Cardiac muscle cell (in vitro differentiated cells and primary cell): ENCODE results near the gene PCDHGB7. TPM values are rescaled to one million over a fixed set of nuclear protein-coding genes. Genes with fewer than 3 reads are reported as not detected.
"Not testable (repeated sequence)": the region's sequence is repeated elsewhere in the genome, so short reads cannot be mapped to it uniquely, and the experiment has no call there.

Source experiments
- DNase-seq, 2 donors: peaks; one replicate each; pipeline versions ENCODE4 v3.0.0 to v3.0.0-alpha.2; 2010 to 2017; ENCODE audit warnings: low read depth in 1 of 2, low spot score in 1 of 2
- H3K27ac ChIP-seq: fragments of 200-600 bp; sonication (generic); 2 replicates; pipeline ENCODE4 v1.5.1; 2016
- H3K27me3 ChIP-seq: fragments of 200-600 bp; sonication (generic); 2 replicates; pipeline ENCODE4 v1.6.0; 2016; ENCODE audit warnings: control low read depth
- H3K36me3 ChIP-seq: fragments of 200-600 bp; sonication (generic); 2 replicates; pipeline ENCODE4 v1.5.1; 2016; ENCODE audit warnings: control low read depth
- H3K4me1 ChIP-seq: fragments of 200-600 bp; sonication (generic); 2 replicates; pipeline ENCODE4 v1.8.1; 2017; ENCODE audit warnings: low read depth, mild to moderate bottlenecking, mixed run types
- H3K4me3 ChIP-seq: fragments of 200-600 bp; sonication (generic); 2 replicates; pipeline ENCODE4 v1.5.1; 2016; ENCODE audit warnings: mild to moderate bottlenecking
- H3K9me3 ChIP-seq: fragments of 200-600 bp; sonication (generic); 2 replicates; pipeline ENCODE4 v1.5.1; 2017; ENCODE audit warnings: low read depth, mild to moderate bottlenecking, control low read depth
- polyA plus RNA-seq: library from polyadenylated mRNA; unstranded; fragments of >200 nt; fragmentation: Nextera tagmentation; extraction: Ambion mirVana; gene quantifications from 2 replicates; pipeline ENCODE4 v1.2.1, GENCODE V29; 2016
- total RNA-seq: library from RNA; depleted of rRNA; stranded (reverse); fragments of >200 nt; gene quantifications from 2 replicates; pipeline ENCODE4 v1.2.3, GENCODE V29; 2016
- TF ChIP-seq, protein P1 (sequence below): IDR thresholded peaks from 2 replicates; pipeline ENCODE4 v1.5.1; 2012; ENCODE audit warnings: low read depth, mild to moderate bottlenecking, low read length

PCDHGB7 gene
- total and polyA plus RNA-seq, 2 experiments from 2014 or later: 12.3 to 19.9 TPM

DNA sequence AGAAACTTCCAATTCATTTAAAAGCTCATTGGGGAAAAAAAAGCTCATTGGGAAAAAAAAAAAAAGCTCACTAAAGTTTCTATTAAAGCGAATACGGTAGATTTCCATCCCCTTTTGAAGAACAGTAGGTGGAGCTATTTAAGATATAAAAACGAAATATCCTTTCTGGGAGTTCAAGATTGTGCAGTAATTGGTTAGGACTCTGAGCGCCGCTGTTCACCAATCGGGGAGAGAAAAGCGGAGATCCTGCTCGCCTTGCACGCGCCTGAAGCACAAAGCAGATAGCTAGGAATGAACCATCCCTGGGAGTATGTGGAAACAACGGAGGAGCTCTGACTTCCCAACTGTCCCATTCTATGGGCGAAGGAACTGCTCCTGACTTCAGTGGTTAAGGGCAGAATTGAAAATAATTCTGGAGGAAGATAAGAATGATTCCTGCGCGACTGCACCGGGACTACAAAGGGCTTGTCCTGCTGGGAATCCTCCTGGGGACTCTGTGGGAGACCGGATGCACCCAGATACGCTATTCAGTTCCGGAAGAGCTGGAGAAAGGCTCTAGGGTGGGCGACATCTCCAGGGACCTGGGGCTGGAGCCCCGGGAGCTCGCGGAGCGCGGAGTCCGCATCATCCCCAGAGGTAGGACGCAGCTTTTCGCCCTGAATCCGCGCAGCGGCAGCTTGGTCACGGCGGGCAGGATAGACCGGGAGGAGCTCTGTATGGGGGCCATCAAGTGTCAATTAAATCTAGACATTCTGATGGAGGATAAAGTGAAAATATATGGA, 13.0 kb downstream of the PCDHGB7 start, which contains the start of gene PCDHGA12:
Gene PCDHGA12 (plus strand): TSS at position 176 of the 782 bp plus-strand sequence. CDS start 253 bp downstream, at position 429.
- Histone ChIP-seq H3K36me3 (no peaks in the 10 kb centered on the region), H3K4me3 (no peak within 1 kb of the TSS), H3K27ac (no peak within 1 kb of the TSS), H3K27me3 (no peaks in the 10 kb centered on the region), H3K4me1 (no peaks in the 10 kb centered on the region), H3K9me3 (peaks cover 9% of the 10 kb centered on the region)
- peak in 1 of 2 donors; percentile 95 for DNase-seq
- TF ChIP-seq, protein P1, sequence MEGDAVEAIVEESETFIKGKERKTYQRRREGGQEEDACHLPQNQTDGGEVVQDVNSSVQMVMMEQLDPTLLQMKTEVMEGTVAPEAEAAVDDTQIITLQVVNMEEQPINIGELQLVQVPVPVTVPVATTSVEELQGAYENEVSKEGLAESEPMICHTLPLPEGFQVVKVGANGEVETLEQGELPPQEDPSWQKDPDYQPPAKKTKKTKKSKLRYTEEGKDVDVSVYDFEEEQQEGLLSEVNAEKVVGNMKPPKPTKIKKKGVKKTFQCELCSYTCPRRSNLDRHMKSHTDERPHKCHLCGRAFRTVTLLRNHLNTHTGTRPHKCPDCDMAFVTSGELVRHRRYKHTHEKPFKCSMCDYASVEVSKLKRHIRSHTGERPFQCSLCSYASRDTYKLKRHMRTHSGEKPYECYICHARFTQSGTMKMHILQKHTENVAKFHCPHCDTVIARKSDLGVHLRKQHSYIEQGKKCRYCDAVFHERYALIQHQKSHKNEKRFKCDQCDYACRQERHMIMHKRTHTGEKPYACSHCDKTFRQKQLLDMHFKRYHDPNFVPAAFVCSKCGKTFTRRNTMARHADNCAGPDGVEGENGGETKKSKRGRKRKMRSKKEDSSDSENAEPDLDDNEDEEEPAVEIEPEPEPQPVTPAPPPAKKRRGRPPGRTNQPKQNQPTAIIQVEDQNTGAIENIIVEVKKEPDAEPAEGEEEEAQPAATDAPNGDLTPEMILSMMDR: peak; percentile 72

DNA sequence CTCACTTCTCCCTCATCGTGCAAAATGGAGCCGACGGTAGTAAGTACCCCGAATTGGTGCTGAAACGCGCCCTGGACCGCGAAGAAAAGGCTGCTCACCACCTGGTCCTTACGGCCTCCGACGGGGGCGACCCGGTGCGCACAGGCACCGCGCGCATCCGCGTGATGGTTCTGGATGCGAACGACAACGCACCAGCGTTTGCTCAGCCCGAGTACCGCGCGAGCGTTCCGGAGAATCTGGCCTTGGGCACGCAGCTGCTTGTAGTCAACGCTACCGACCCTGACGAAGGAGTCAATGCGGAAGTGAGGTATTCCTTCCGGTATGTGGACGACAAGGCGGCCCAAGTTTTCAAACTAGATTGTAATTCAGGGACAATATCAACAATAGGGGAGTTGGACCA, 13.8 kb downstream of the PCDHGB7 start:
- no peaks in the 10 kb centered on the region for H3K4me1 ChIP-seq
- TF ChIP-seq, protein P1: no peak
- DNase-seq: peak in 1 of 2 donors; percentile 67
- no peaks in the 10 kb centered on the region for H3K27me3 ChIP-seq
- no peak overlapping the region for H3K27ac ChIP-seq
- peaks cover 5% of the 10 kb centered on the region for H3K9me3 ChIP-seq
- no peak overlapping the region for H3K4me3 ChIP-seq
- no peaks in the 10 kb centered on the region for H3K36me3 ChIP-seq

DNA sequence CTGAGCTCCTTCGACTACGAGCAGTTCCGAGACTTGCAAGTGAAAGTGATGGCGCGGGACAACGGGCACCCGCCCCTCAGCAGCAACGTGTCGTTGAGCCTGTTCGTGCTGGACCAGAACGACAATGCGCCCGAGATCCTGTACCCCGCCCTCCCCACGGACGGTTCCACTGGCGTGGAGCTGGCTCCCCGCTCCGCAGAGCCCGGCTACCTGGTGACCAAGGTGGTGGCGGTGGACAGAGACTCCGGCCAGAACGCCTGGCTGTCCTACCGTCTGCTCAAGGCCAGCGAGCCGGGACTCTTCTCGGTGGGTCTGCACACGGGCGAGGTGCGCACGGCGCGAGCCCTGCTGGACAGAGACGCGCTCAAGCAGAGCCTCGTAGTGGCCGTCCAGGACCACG, 14.8 kb downstream of the PCDHGB7 start:
- H3K9me3 ChIP-seq, H3K36me3 ChIP-seq, H3K27ac ChIP-seq: not testable (repeated sequence)

DNA sequence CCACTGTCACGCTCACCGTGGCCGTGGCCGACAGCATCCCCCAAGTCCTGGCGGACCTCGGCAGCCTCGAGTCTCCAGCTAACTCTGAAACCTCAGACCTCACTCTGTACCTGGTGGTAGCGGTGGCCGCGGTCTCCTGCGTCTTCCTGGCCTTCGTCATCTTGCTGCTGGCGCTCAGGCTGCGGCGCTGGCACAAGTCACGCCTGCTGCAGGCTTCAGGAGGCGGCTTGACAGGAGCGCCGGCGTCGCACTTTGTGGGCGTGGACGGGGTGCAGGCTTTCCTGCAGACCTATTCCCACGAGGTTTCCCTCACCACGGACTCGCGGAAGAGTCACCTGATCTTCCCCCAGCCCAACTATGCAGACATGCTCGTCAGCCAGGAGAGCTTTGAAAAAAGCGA, 15.2 kb downstream of the PCDHGB7 start:
- DNase-seq, H3K9me3 ChIP-seq: not testable (repeated sequence)

More for the DNA sequence above, 14.8 kb downstream of the PCDHGB7 start:
- not testable (repeated sequence) for H3K27me3 ChIP-seq, H3K4me1 ChIP-seq, H3K4me3 ChIP-seq, DNase-seq

DNA sequence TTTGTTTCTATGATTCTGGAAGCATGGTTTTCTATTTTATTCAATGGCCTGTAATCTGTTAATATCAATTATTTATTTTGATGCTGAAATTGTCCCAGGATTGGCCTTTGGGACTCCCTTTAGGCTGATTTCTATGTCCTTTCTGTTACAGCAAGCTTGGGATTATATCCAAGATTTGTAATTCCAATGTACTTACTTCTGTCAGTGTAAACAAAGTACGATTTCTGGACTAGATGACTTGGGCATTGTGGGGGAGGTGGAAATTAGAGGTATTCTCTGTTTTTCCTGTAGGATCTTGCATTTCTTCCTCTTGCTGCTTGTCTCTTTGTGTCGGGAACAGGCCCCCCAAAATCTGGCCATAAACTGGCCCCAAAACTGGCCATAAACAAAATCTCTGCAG, 16.5 kb downstream of the PCDHGB7 start:
- Histone ChIP-seq H3K27ac (no peak overlapping the region), H3K27me3 (no peaks in the 10 kb centered on the region), H3K9me3 (peaks cover 5% of the 10 kb centered on the region), H3K4me1 (no peaks in the 10 kb centered on the region), H3K4me3 (no peak overlapping the region), H3K36me3 (no peaks in the 10 kb centered on the region)
- no peak for DNase-seq
- TF ChIP-seq, protein P1: no peak

More for the DNA sequence above, 15.2 kb downstream of the PCDHGB7 start:
- H3K36me3 ChIP-seq, H3K27me3 ChIP-seq, H3K27ac ChIP-seq, H3K4me3 ChIP-seq, H3K4me1 ChIP-seq: not testable (repeated sequence)

DNA sequence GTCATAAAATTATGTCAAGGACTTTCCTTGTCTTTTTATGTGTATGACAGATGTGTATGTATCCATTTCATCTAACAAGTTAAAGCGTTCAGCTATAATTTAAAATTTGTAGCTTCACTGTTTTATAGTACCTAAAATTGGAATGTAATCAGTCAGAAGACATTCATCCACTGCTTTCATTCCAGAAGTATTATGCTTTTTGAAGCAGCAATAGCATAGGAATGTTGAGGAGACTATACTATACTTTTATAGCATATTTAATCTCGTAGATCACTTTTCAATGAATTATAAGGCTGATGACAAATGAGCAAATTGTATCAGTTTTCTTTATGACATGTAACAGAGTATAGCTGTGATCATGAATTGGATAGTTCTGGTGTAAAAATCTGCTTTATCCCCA, 19.7 kb downstream of the PCDHGB7 start:
- H3K27me3 ChIP-seq: no peaks in the 10 kb centered on the region
- TF ChIP-seq, protein P1: no peak
- no peaks in the 10 kb centered on the region for H3K36me3 ChIP-seq
- no peak overlapping the region for H3K27ac ChIP-seq
- H3K4me1 ChIP-seq: no peaks in the 10 kb centered on the region
- H3K4me3 ChIP-seq: no peak overlapping the region
- no peak for DNase-seq
- H3K9me3 ChIP-seq: no peaks in the 10 kb centered on the region
